Measurements from ENCODE around the gene SET. TPM values are rescaled to one million over a fixed set of nuclear protein-coding genes. Genes with fewer than 3 reads are reported as not detected.
A peak's percentile ranks its signal among the peaks of the same experiment; 100 is the strongest.
"Not testable (repeated sequence)": the region's sequence is repeated elsewhere in the genome, so short reads cannot be mapped to it uniquely, and the experiment has no call there.

SET gene, protein sequence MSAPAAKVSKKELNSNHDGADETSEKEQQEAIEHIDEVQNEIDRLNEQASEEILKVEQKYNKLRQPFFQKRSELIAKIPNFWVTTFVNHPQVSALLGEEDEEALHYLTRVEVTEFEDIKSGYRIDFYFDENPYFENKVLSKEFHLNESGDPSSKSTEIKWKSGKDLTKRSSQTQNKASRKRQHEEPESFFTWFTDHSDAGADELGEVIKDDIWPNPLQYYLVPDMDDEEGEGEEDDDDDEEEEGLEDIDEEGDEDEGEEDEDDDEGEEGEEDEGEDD
- total RNA-seq (382 TPM), polyA plus RNA-seq (157 TPM)

DNA sequence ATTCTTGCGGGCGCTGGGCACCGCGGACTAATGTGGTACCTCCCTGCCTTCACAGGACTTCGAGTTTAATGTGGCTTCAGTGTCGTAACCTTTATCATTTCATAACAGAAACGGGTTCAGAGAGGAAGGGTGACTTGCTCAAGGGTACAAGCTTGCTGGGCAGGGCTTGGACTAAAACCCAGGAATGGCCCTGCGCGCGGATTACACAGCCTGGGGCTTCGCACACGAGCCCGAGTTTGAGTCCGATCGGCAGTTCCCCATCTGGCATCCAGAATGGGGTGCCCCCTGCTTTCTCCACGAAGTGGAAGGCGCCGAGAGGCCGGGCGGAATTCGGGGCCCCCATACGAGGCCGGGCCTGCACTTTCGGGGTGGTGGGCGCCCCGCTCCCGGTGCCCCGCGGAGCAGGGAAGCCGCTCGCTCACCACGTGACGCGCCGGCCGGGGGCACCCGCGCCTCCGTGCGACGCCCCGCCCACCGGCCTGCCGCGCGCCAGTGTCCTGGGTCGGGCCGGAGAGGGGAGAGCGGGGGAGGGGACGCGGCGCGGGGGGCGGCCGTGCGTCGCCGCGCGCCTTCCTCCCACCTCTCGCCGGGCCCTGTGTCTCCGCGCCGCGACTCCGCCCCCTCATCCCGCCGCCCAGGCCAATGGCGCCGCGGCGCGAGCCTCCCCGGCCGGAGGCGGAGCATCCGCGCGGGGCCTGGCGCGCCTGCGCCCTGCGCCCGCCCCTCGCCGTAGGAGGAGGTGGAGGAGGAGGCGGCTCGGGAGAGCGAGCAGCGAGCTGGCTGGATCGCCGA lies at the start of gene SET:
Gene SET (plus strand): TSS at position 722 of the 792 bp plus-strand sequence. CDS start 361 bp downstream, outside the sequence.
- H3K27ac ChIP-seq (ENCODE audit: low read depth), result peak within 1 kb of the TSS; percentile 97
- 2% methylated on average over 87 of the region's 93 CpGs for WGBS
- H3K4me3 ChIP-seq (ENCODE audit: low read depth, low read length), result peak within 1 kb of the TSS; percentile 99
- no peaks in the 10 kb centered on the region for H3K36me3 ChIP-seq (ENCODE audit: insufficient read depth)
- H3K4me1 ChIP-seq (ENCODE audit: insufficient read depth), result no peaks in the 10 kb centered on the region
- peak; percentile 78 for DNase-seq (ENCODE audit: extremely low spot score)

DNA sequence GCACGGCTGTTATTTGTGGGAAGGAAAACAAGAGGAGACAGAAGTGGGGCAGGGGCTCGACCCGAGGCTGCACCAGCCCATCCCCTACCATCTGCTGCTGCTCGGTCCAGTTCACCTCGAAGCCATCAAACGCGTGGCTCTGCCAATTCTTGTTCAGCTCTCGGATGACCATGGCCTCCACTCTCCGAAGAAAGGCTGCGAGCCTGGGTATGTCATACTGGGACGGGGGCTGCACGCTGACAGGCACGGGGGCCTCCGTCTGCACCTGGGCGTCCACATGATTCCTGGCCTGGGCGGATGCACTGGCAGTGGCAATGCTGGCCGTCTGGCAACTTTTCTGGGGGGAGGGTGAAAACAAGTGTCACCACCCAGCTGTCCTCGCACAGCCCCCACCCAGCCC lies 48.4 kb upstream of the SET start:
- WGBS, result 93% methylated on average over 18 of the region's 18 CpGs

DNA sequence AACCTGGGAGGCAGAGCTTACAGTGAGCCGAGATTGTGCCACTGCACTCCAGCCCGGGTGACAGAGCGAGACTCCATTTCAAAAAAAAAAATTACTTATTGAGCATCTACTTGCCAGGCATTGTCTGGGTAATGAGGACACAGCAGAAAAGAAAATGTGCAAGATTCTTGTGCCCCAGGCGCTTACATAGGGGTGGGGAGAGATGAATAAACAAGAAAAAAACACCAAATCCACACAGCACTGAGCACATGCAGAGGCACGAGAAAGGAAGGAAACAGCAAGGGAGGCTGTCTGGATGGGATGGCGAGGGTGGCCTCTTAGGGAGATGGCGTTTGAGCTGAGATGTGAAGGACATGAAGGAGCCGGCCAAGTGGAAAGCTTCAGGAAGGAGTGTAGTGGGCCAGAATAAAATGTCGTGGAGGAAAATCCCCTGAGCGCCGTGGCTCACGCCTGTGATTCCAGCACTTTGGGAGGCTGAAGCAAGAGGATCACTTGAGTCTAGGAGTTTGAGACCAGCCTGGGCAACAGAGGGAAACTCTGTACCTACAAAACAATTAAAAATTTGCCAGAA lies 46.3 kb upstream of the SET start:
- Histone ChIP-seq H3K27ac (ENCODE audit: low read depth) (no peak overlapping the region), H3K36me3 (ENCODE audit: insufficient read depth) (no peaks in the 10 kb centered on the region), H3K4me1 (ENCODE audit: insufficient read depth) (no peaks in the 10 kb centered on the region), H3K4me3 (ENCODE audit: low read depth, low read length) (no peak overlapping the region)
- DNase-seq (ENCODE audit: extremely low spot score), result no peak
- WGBS, result 79% methylated on average over 12 of the region's 12 CpGs

More for the DNA sequence above, 48.4 kb upstream of the SET start:
- no peaks in the 10 kb centered on the region for H3K36me3 ChIP-seq (ENCODE audit: insufficient read depth)
- no peaks in the 10 kb centered on the region for H3K4me1 ChIP-seq (ENCODE audit: insufficient read depth)
- no peak overlapping the region for H3K4me3 ChIP-seq (ENCODE audit: low read depth, low read length)
- DNase-seq (ENCODE audit: extremely low spot score), result no peak
- H3K27ac ChIP-seq (ENCODE audit: low read depth), result no peak overlapping the region

DNA sequence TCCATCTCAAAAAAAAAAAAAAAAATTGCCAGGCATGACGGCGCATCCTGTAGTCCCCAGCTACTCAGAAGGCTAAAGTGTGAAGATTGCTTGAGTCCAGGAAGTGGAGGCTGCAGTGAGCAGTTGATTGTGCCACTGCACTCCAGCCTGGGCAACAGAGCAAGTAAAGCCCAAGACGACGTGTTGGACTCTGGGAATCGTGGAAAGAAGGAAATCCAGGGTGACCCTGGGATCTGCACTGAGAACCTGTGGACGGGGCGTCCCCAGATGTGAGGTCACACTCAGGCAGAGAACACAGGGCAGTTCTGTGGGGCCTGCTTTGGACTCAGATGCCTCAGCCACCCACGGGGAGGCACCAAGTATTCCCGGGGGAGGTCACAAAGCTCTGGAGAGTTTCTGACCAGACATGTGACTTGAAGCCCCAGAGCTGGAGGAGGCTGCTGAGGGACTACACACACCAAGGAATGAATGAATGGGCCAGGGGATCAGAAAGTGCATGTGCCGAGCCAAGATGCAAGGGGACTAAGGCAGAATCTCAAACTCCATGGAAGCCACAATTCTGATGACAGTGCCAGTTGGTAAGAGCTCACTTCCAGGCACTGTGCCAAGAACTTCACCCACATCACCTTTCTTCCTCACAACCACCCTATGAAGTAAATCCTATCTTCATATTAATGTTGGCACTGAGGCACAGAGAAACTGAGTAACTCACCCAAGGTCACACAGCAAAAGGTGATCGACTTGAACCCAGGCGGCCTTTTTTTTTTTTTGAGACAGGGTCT lies 45.3 kb upstream of the SET start:
- Histone ChIP-seq H3K36me3 (ENCODE audit: insufficient read depth) (no peaks in the 10 kb centered on the region), H3K4me3 (ENCODE audit: low read depth, low read length) (no peak overlapping the region), H3K4me1 (ENCODE audit: insufficient read depth) (no peaks in the 10 kb centered on the region), H3K27ac (ENCODE audit: low read depth) (no peak overlapping the region)
- 76% methylated on average over 12 of the region's 12 CpGs for WGBS
- no peak for DNase-seq (ENCODE audit: extremely low spot score)

DNA sequence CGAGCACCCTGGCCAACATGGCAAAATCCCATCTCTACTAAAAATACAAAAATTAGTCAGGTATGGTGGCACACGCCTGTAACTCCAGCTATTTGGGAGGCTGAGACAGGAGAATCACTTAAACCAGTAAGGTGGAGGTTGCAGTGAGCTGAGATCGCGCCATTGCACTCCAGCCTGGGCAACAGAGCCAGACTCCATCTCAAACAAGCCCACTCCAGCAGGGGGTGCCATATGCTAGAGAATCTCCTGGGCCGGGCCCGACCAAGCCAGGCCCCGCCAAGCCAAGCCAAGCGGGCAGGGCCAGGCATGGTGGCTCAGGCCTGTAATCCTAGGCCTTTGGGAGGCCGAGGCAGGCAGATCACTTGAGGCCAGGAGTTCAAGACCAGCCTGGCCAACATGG lies 40.8 kb upstream of the SET start:
- H3K4me3 ChIP-seq (ENCODE audit: low read depth, low read length); H3K36me3 ChIP-seq (ENCODE audit: insufficient read depth); H3K4me1 ChIP-seq (ENCODE audit: insufficient read depth); DNase-seq (ENCODE audit: extremely low spot score); H3K27ac ChIP-seq (ENCODE audit: low read depth): not testable (repeated sequence)
- WGBS, result 87% methylated on average over 9 of the region's 9 CpGs

DNA sequence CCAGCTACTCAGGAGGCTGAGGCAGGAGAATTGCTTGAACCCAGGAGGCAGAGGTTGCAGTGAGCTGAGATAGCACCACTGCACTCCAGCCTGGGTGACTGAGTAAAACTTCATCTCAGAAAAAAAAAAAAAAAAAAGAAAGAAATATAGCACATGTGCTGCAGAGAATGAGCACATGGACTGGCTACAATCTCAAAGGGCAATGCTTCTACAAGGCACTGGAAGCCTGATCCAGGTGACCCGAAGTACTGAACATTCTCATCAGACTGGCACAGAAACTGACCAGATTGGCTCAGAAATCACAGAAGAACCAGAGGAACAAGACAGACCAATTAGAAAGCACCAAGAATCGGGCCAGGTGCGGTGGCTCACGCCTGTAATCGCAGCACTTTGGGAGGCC lies 37.2 kb upstream of the SET start:
- no peaks in the 10 kb centered on the region for H3K4me1 ChIP-seq (ENCODE audit: insufficient read depth)
- H3K27ac ChIP-seq (ENCODE audit: low read depth), result no peak overlapping the region
- no peaks in the 10 kb centered on the region for H3K36me3 ChIP-seq (ENCODE audit: insufficient read depth)
- no peak overlapping the region for H3K4me3 ChIP-seq (ENCODE audit: low read depth, low read length)
- 96% methylated on average over 5 of the region's 5 CpGs for WGBS
- no peak for DNase-seq (ENCODE audit: extremely low spot score)

DNA sequence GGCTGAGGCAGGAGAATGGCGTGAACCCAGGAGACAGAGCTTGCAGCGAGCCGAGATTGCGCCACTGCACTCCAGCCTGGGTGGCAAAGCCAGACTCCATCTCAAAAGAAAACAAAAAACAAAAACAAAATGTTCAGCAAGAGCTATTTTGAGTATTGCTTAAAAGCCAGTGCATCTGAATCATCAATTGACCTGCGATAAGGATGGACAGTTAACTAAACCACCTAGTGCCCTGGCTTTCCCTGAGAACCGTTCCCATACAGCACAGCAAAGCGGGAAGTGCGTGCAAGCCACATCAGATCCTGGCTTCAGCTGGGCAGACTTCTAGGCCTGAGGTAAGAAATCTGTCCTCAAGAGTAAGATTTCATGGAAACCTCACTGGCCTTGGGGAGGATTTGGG lies 35.1 kb upstream of the SET start:
- Histone ChIP-seq H3K4me3 (ENCODE audit: low read depth, low read length) (no peak overlapping the region), H3K27ac (ENCODE audit: low read depth) (no peak overlapping the region), H3K36me3 (ENCODE audit: insufficient read depth) (no peaks in the 10 kb centered on the region), H3K4me1 (ENCODE audit: insufficient read depth) (no peaks in the 10 kb centered on the region)
- no peak for DNase-seq (ENCODE audit: extremely low spot score)
- 96% methylated on average over 8 of the region's 8 CpGs for WGBS

DNA sequence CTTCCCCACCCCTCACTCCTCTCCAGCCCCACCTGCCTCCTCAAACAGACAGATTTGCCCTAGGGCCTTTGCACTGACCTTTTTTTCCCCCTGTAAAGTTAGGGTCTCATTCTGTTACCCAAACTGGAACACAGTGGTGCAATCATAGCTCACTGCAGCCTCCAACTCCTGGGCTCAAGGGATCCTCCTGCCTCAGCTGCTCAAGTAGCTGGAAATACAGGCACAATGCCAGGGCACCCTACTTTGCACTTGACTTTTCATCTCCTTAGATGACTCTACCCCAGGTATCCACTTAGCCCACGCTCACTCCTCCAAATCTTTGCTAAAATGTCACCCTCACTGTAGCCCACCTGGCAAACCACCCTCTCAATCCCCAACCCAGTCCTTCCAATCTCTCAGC lies 34.5 kb upstream of the SET start:
- 100% methylated on average over 1 of the region's 1 CpG for WGBS
- DNase-seq (ENCODE audit: extremely low spot score), result no peak
- H3K4me1 ChIP-seq (ENCODE audit: insufficient read depth), result no peaks in the 10 kb centered on the region
- no peak overlapping the region for H3K27ac ChIP-seq (ENCODE audit: low read depth)
- no peaks in the 10 kb centered on the region for H3K36me3 ChIP-seq (ENCODE audit: insufficient read depth)
- H3K4me3 ChIP-seq (ENCODE audit: low read depth, low read length), result no peak overlapping the region

DNA sequence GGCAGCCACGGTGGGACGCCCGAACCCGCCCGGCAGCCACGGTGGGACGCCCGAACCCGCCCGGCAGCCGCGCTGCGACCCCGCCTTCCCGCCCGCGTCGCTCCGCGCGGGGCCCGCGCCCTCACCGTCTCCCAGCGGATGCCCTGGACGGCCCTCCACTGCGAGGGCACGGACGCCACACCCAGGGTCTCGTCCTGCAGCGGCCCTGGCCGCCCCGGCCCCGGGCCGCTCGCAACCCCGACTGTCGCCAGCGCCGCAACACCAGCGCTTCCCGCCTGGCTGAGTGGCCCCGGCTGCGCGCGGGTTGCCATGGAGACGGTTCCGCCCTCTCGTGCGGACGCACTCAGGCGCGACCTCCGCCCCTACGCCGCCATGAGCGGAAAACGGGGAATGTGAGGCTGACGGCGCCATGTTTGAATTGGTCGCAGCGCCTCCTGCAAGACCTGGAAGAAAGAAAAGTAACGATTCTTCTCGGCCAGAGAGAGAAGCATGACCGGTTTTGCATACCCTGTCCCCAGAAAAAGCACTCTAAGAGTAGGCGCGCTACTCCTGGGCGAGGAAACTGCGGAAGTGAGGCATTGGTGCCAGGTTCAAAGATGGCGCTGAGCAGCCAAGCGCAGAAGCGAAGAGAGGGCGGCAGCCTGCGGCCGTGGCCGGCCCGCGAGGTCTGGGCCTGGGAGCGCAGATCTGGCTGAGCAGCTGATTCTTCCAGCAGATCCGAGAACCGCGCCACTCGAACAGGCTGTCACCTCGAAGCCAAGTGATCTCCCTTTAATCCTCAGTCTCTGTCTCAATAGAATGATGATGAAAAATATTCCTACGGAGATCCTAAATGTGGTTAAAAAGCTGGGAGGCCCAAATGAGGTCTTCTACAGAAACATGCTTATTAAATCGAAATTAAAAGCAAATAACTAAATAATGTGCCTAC lies 32.3 kb upstream of the SET start, which contains the start of gene DYNC2I2:
Gene DYNC2I2 (minus strand): TSS at position 432 of the 928 bp plus-strand sequence. CDS start 121 bp downstream, at position 311.
- WGBS, result under 1% methylated on average over 86 of the region's 86 CpGs
- Histone ChIP-seq H3K4me1 (ENCODE audit: insufficient read depth) (no peaks in the 10 kb centered on the region), H3K36me3 (ENCODE audit: insufficient read depth) (no peaks in the 10 kb centered on the region), H3K27ac (ENCODE audit: low read depth) (peak within 1 kb of the TSS; percentile 99), H3K4me3 (ENCODE audit: low read depth, low read length) (peak within 1 kb of the TSS; percentile 80)
- DNase-seq (ENCODE audit: extremely low spot score), result peak; percentile 87

DNA sequence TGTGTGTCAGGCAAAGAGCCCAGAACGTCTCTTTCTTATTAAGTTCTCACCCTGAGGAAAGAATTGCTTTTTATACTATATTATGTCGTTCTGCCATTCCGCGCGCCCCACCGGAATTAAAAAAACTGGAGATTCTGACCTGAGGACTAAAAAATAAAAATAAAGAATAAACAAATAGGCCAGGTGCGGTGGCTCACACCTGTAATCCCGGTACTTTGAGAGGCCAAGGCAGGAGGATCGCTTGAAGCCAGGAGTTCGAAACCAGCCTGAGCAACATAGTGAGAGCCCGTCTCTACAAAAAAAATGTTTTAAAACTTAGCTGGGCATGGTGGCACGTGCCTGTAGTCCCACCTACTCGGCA lies 31.7 kb upstream of the SET start:
- no peaks in the 10 kb centered on the region for H3K36me3 ChIP-seq (ENCODE audit: insufficient read depth)
- peak overlapping the region; percentile 99 for H3K27ac ChIP-seq (ENCODE audit: low read depth)
- H3K4me3 ChIP-seq (ENCODE audit: low read depth, low read length), result no peak overlapping the region
- WGBS, result 98% methylated on average over 13 of the region's 13 CpGs
- no peaks in the 10 kb centered on the region for H3K4me1 ChIP-seq (ENCODE audit: insufficient read depth)
- DNase-seq (ENCODE audit: extremely low spot score), result no peak

DNA sequence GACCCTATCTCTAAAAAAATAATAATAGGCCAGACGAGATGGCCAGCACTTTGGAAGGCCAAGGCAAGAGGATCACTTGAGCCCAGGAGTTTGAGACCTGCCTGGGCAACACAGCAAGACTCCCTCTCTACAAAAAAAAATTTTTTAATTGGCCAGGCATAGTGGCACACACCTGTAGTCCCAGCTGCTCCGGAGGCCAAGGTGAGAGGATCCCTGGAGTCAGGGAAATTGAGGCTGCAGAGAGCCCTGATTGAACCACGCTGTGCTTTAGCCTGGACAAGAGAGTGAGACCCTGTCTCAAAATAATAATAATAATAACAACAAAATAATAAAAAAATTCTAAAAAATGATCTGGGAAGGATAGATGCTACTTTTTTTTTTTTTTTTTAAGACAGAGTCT lies 31.2 kb upstream of the SET start:
- no peak overlapping the region for H3K27ac ChIP-seq (ENCODE audit: low read depth)
- 93% methylated on average over 3 of the region's 3 CpGs for WGBS
- no peaks in the 10 kb centered on the region for H3K36me3 ChIP-seq (ENCODE audit: insufficient read depth)
- no peak for DNase-seq (ENCODE audit: extremely low spot score)
- H3K4me1 ChIP-seq (ENCODE audit: insufficient read depth), result no peaks in the 10 kb centered on the region
- no peak overlapping the region for H3K4me3 ChIP-seq (ENCODE audit: low read depth, low read length)

DNA sequence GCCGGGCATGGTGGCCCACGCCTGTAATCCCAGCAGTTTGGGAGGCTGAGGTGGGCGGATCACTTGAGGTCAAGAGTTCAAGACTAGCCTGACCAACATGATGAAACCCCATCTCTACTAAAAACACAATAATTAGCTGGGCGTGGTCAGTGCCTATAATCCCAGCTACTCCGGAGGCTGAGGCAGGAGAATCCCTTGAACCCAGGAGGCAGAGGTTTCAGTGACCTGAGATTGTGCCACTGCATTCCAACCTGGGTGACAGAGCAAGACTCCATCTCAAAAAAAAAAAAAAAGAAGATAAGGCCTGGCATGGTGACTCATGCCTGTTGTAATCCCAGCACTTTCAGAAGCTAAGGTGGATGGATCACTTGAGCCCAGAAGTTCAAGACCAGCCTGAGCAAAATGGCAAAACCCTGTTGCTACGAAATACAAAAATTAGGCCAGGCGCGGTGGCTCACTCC lies 22.5 kb upstream of the SET start:
- H3K36me3 ChIP-seq (ENCODE audit: insufficient read depth); H3K4me3 ChIP-seq (ENCODE audit: low read depth, low read length); H3K27ac ChIP-seq (ENCODE audit: low read depth); DNase-seq (ENCODE audit: extremely low spot score); H3K4me1 ChIP-seq (ENCODE audit: insufficient read depth): not testable (repeated sequence)
- WGBS, result 89% methylated on average over 8 of the region's 8 CpGs
